ENCODE results near the gene GGCT.

Gene GGCT

DNA sequence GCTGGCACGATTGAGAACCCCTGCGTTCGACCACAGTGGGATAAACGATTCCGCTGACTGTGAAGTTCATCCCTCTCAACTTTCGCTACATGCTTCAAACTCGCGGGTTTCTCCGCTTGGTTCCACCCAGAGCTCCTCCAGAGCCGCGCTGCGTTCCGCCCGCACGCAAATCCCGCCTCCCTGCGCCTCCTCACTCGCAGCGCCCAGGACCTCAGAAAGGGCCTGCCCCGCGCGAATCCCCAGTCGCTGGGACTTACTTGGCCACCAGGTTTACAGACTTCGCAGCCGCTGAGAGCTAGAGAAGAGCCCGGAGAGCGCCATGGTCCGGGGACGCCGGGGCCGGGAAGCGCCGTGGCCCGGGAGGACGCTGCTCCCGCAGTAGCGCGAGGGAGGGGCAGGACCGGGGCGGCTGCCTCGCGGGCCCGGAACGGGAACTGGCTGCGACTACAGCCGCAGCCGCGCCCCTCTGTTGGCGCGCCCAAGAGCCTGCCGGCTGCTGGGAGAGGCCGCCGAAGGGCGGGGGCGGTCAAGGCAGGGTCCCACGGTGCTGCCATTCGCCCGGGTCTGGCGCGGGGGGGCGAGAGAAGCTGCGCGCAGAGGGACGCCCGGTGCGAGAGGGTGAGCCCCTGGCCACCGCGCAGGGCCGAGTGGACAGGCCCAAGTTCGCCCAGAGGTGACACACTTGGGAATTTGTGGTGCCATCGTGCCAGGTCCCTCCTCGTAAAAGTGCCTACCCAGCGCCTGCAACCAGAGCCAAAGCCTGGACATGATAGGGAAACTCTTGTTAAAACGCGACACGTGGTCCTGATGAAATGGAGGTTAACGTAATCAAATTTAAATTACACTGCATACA is 26.1 kb downstream of the GGCT start, which contains the start of gene NOD1:
Gene NOD1 (minus strand): TSS at position 436 of the 853 bp plus-strand sequence. CDS start 21,863 bp downstream, outside the sequence.
- Histone ChIP-seq H3K27me3 (ENCODE audit: insufficient read depth, low read length) (no peaks in the 10 kb centered on the region), H2AK5ac (ENCODE audit: low read length) (no peak within 1 kb of the TSS), H3K4me2 (ENCODE audit: low read length) (peak within 1 kb of the TSS; percentile 77), H2AFZ (ENCODE audit: insufficient read depth, low read length, poor library complexity) (peak within 1 kb of the TSS; percentile 94), H3K9me3 (ENCODE audit: insufficient read depth, low read depth, low read length) (no peaks in the 10 kb centered on the region), H3K27ac (ENCODE audit: low read depth, low read length) (peak within 1 kb of the TSS; percentile 59), H3K9ac (ENCODE audit: low read length) (peak within 1 kb of the TSS; percentile 85), H3K23ac (ENCODE audit: low read length) (no peak within 1 kb of the TSS), H2BK12ac (ENCODE audit: low read length) (peak within 1 kb of the TSS; percentile 89), H3K79me2 (ENCODE audit: control insufficient read depth, insufficient read depth, low read length, poor library complexity) (peaks cover 6% of the 10 kb centered on the region), H3K36me3 (ENCODE audit: control insufficient read depth in 1 of 2, insufficient read depth in 2 of 2, low read length in 2 of 2) (no peaks in the 10 kb centered on the region), H3K14ac (ENCODE audit: low read length) (peak within 1 kb of the TSS; percentile 82), H3K18ac (ENCODE audit: low read length) (peak within 1 kb of the TSS; percentile 85), H4K91ac (ENCODE audit: low read depth, low read length) (peak within 1 kb of the TSS; percentile 93), H2BK120ac (ENCODE audit: insufficient read depth, low read length, poor library complexity) (peak within 1 kb of the TSS; percentile 93), H3K79me1 (ENCODE audit: low read length) (peaks cover 10% of the 10 kb centered on the region), H4K12ac (ENCODE audit: low read depth, low read length) (peak within 1 kb of the TSS; percentile 94), H3K4me1 (ENCODE audit: control insufficient read depth in 1 of 2, insufficient read depth in 2 of 2, low read length in 2 of 2) (peaks cover 3 to 6% of the 10 kb centered on the region in 2 experiments), H4K8ac (ENCODE audit: low read depth, low read length) (peak within 1 kb of the TSS; percentile 83), H2BK5ac (ENCODE audit: low read depth, low read length, poor library complexity) (peak within 1 kb of the TSS; percentile 72), H3K4ac (ENCODE audit: low read depth, low read length) (peak within 1 kb of the TSS; percentile 41), H3K4me3 (ENCODE audit: low read depth, low read length) (peak within 1 kb of the TSS; percentile 72)
- peak; percentile 42 to 64 for DNase-seq
- no CpG with 5 or more reads among the region's 77 CpGs for WGBS (ENCODE audit: extremely low coverage, insufficient coverage, insufficient read length)

- no peak overlapping the region for H2BK5ac ChIP-seq (ENCODE audit: low read depth, low read length, poor library complexity)
- no peak for DNase-seq
Observed at GRCh38 chr7:30476459-30477145, 28.0 kb downstream of the GGCT start.

DNA sequence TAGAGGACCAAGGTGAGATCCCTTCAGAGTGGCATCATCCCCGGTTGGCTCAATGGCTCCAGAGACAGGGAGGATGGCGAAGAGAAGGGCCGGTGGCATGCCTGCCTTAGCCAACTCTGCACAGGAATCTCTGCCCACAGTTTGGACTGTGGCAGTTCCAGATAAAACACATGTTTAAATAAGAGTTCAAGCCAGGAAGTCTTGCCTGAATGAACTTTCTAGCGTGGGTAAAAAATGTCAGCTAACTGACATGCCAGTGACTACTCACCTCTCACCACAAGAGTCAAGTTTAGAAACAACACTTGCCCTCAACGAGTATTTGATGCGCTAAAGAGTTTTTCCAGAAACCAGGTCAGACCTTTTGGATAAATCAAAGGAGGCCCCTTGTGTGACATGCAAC is 29.0 kb downstream of the GGCT start:
- H3K36me3 ChIP-seq (ENCODE audit: control insufficient read depth in 1 of 2, insufficient read depth in 2 of 2, low read length in 2 of 2) = no peaks in the 10 kb centered on the region
- no peak overlapping the region for H3K18ac ChIP-seq (ENCODE audit: low read length)
- peak overlapping the region; percentile 12 for H3K9ac ChIP-seq (ENCODE audit: low read length)
- no peak overlapping the region for H2AFZ ChIP-seq (ENCODE audit: insufficient read depth, low read length, poor library complexity)
- H3K4me1 ChIP-seq (ENCODE audit: control insufficient read depth in 1 of 2, insufficient read depth in 2 of 2, low read length in 2 of 2) = peaks cover 17 to 27% of the 10 kb centered on the region in 2 experiments
- WGBS (ENCODE audit: extremely low coverage, insufficient coverage, insufficient read length) = no CpG with 5 or more reads among the region's 6 CpGs
- no peak overlapping the region for H4K12ac ChIP-seq (ENCODE audit: low read depth, low read length)
- no peak for DNase-seq
- H3K27me3 ChIP-seq (ENCODE audit: insufficient read depth, low read length) = no peaks in the 10 kb centered on the region
- H3K79me1 ChIP-seq (ENCODE audit: low read length) = peaks cover 15% of the 10 kb centered on the region
- no peak overlapping the region for H3K4ac ChIP-seq (ENCODE audit: low read depth, low read length)
- no peak overlapping the region for H2BK120ac ChIP-seq (ENCODE audit: insufficient read depth, low read length, poor library complexity)
- no peak overlapping the region for H2AK5ac ChIP-seq (ENCODE audit: low read length)
- H3K4me3 ChIP-seq (ENCODE audit: low read depth, low read length) = no peak overlapping the region
- no peak overlapping the region for H2BK12ac ChIP-seq (ENCODE audit: low read length)
- H3K14ac ChIP-seq (ENCODE audit: low read length) = no peak overlapping the region
- H2BK5ac ChIP-seq (ENCODE audit: low read depth, low read length, poor library complexity) = no peak overlapping the region
- H3K23ac ChIP-seq (ENCODE audit: low read length) = no peak overlapping the region
- H4K91ac ChIP-seq (ENCODE audit: low read depth, low read length) = no peak overlapping the region
- H4K8ac ChIP-seq (ENCODE audit: low read depth, low read length) = no peak overlapping the region
- no peaks in the 10 kb centered on the region for H3K9me3 ChIP-seq (ENCODE audit: insufficient read depth, low read depth, low read length)
- H3K27ac ChIP-seq (ENCODE audit: low read depth, low read length) = no peak overlapping the region
- H3K79me2 ChIP-seq (ENCODE audit: control insufficient read depth, insufficient read depth, low read length, poor library complexity) = peaks cover 7% of the 10 kb centered on the region
- no peak overlapping the region for H3K4me2 ChIP-seq (ENCODE audit: low read length)

More at GRCh38 chr7:30476459-30477145, 28.0 kb downstream of the GGCT start:
- no peaks in the 10 kb centered on the region for H3K27me3 ChIP-seq (ENCODE audit: insufficient read depth, low read length)
- no peaks in the 10 kb centered on the region for H3K36me3 ChIP-seq (ENCODE audit: control insufficient read depth in 1 of 2, insufficient read depth in 2 of 2, low read length in 2 of 2)
- no peak overlapping the region for H3K4me3 ChIP-seq (ENCODE audit: low read depth, low read length)
- no peak overlapping the region for H3K4me2 ChIP-seq (ENCODE audit: low read length)
- no peak overlapping the region for H4K91ac ChIP-seq (ENCODE audit: low read depth, low read length)
- H2BK120ac ChIP-seq (ENCODE audit: insufficient read depth, low read length, poor library complexity) = no peak overlapping the region
- H3K79me2 ChIP-seq (ENCODE audit: control insufficient read depth, insufficient read depth, low read length, poor library complexity) = peaks cover 6% of the 10 kb centered on the region
- WGBS (ENCODE audit: extremely low coverage, insufficient coverage, insufficient read length) = no CpG with 5 or more reads among the region's 10 CpGs
- H3K9me3 ChIP-seq (ENCODE audit: insufficient read depth, low read depth, low read length) = no peaks in the 10 kb centered on the region
- H3K4ac ChIP-seq (ENCODE audit: low read depth, low read length) = no peak overlapping the region
- no peak overlapping the region for H2AFZ ChIP-seq (ENCODE audit: insufficient read depth, low read length, poor library complexity)
- H4K8ac ChIP-seq (ENCODE audit: low read depth, low read length) = no peak overlapping the region
- peaks cover 13% of the 10 kb centered on the region for H3K79me1 ChIP-seq (ENCODE audit: low read length)
- no peak overlapping the region for H2BK12ac ChIP-seq (ENCODE audit: low read length)
- H4K12ac ChIP-seq (ENCODE audit: low read depth, low read length) = no peak overlapping the region
- H3K27ac ChIP-seq (ENCODE audit: low read depth, low read length) = no peak overlapping the region
- H3K18ac ChIP-seq (ENCODE audit: low read length) = no peak overlapping the region
- no peak overlapping the region for H3K9ac ChIP-seq (ENCODE audit: low read length)
- no peak overlapping the region for H3K14ac ChIP-seq (ENCODE audit: low read length)
- peaks cover 10 to 19% of the 10 kb centered on the region in 2 experiments for H3K4me1 ChIP-seq (ENCODE audit: control insufficient read depth in 1 of 2, insufficient read depth in 2 of 2, low read length in 2 of 2)
- no peak overlapping the region for H3K23ac ChIP-seq (ENCODE audit: low read length)
- no peak overlapping the region for H2AK5ac ChIP-seq (ENCODE audit: low read length)

DNA sequence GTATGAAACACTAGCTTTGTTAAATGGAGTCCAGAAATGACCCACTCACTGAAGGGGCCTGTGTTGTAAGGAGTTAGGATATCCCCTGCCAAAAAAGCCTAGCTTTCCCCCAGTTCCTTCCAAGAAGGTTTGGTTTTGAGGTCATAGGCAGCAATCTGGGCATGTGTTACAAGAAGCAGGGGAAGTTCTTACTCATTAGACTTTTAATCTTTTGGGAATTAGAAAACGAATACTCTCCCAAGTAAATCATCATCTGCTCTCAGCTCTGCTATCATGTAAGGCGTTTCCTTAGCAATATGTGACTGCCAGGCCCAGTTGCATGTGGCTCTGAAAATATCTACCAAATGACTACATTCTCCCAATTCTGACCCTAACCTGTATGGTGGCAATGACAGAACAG is 29.7 kb downstream of the GGCT start:
- Histone ChIP-seq H4K8ac (ENCODE audit: low read depth, low read length) (no peak overlapping the region), H3K27me3 (ENCODE audit: insufficient read depth, low read length) (no peaks in the 10 kb centered on the region), H3K18ac (ENCODE audit: low read length) (no peak overlapping the region), H3K36me3 (ENCODE audit: control insufficient read depth in 1 of 2, insufficient read depth in 2 of 2, low read length in 2 of 2) (no peaks in the 10 kb centered on the region), H2AK5ac (ENCODE audit: low read length) (no peak overlapping the region), H3K4ac (ENCODE audit: low read depth, low read length) (no peak overlapping the region), H4K12ac (ENCODE audit: low read depth, low read length) (no peak overlapping the region), H3K4me3 (ENCODE audit: low read depth, low read length) (no peak overlapping the region), H2BK120ac (ENCODE audit: insufficient read depth, low read length, poor library complexity) (no peak overlapping the region), H2AFZ (ENCODE audit: insufficient read depth, low read length, poor library complexity) (no peak overlapping the region), H2BK12ac (ENCODE audit: low read length) (no peak overlapping the region), H3K9me3 (ENCODE audit: insufficient read depth, low read depth, low read length) (no peaks in the 10 kb centered on the region), H3K79me2 (ENCODE audit: control insufficient read depth, insufficient read depth, low read length, poor library complexity) (peaks cover 7% of the 10 kb centered on the region), H3K14ac (ENCODE audit: low read length) (no peak overlapping the region), H3K4me2 (ENCODE audit: low read length) (no peak overlapping the region), H3K27ac (ENCODE audit: low read depth, low read length) (no peak overlapping the region), H3K4me1 (ENCODE audit: control insufficient read depth in 1 of 2, insufficient read depth in 2 of 2, low read length in 2 of 2) (peaks cover 21 to 31% of the 10 kb centered on the region in 2 experiments), H4K91ac (ENCODE audit: low read depth, low read length) (no peak overlapping the region), H3K23ac (ENCODE audit: low read length) (no peak overlapping the region), H2BK5ac (ENCODE audit: low read depth, low read length, poor library complexity) (no peak overlapping the region), H3K9ac (ENCODE audit: low read length) (no peak overlapping the region), H3K79me1 (ENCODE audit: low read length) (peaks cover 15% of the 10 kb centered on the region)
- WGBS (ENCODE audit: extremely low coverage, insufficient coverage, insufficient read length) = no CpG with 5 or more reads among the region's 2 CpGs
- no peak for DNase-seq
